Activated naive CD4-positive, alpha-beta T cell treated with anti-CD3 and anti-CD28 coated beads, Interleukin-2, amount 10 ng/mL, durations not matched to agents 7 days and 5 days (primary cell): ENCODE measurements around the gene HSPG2.
"Not testable (repeated sequence)": the region's sequence is repeated elsewhere in the genome, so short reads cannot be mapped to it uniquely, and the experiment has no call there.

ENCODE experiments used
- CTCF ChIA-PET: fragments of 350-600 bp; sonication (Branson Sonifier 250); formaldehyde crosslinking; loops from one replicate; lab custom pipeline; 2021; ENCODE audit warnings: antibody characterized with exemption; lab: Charles Lee
- DNase-seq: peaks from one replicate; pipeline ENCODE4 v3.0.0-alpha.2; 2020
- H3K27ac Mint-ChIP-seq: one replicate; pipeline ENCODE4 v1.8.0; 2021; ENCODE audit warnings: mild to moderate bottlenecking, moderate library complexity, mixed read lengths
- H3K27me3 Mint-ChIP-seq: one replicate; pipeline ENCODE4 v1.8.0; 2021; ENCODE audit warnings: mild to moderate bottlenecking, mixed read lengths
- H3K36me3 Mint-ChIP-seq: one replicate; pipeline ENCODE4 v1.8.0; 2021; ENCODE audit warnings: mixed read lengths
- H3K4me1 Mint-ChIP-seq: one replicate; pipeline ENCODE4 v1.8.0; 2021; ENCODE audit warnings: mixed read lengths
- H3K4me3 Mint-ChIP-seq: one replicate; pipeline ENCODE4 v1.8.0; 2021; ENCODE audit warnings: mild to moderate bottlenecking, moderate library complexity, mixed read lengths
- H3K9me3 Mint-ChIP-seq: one replicate; pipeline ENCODE4 v1.8.0; 2021; ENCODE audit warnings: mixed read lengths

Gene HSPG2

DNA sequence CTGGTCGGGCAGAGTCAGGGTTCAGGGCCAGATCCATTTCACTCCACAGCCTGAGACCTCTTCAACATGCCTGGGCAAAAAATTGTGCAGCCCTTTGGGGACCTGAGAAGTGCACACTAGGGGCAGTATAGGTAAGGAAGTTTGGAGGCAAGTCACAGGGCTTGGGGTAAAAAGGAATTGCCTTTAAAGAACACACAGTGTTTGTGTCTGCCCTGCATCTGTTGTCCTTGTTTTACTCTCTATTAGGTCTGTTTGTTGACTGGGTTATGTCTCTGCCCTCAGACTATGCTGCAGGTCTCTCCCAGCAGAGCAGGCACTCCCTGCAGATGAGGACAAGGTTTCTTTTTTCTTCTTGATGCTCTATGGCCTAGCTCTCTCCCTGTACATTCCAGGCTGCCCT is 103.0 kb downstream of the HSPG2 start:
- Mint-ChIP-seq H3K36me3 (peaks cover 5% of the 10 kb centered on the region), H3K4me1 (no peaks in the 10 kb centered on the region), H3K4me3 (no peak overlapping the region), H3K27ac (no peak overlapping the region), H3K27me3 (no peaks in the 10 kb centered on the region), H3K9me3 (peaks cover 16% of the 10 kb centered on the region)
- CTCF ChIA-PET = no interaction called here
- no peak for DNase-seq

DNA sequence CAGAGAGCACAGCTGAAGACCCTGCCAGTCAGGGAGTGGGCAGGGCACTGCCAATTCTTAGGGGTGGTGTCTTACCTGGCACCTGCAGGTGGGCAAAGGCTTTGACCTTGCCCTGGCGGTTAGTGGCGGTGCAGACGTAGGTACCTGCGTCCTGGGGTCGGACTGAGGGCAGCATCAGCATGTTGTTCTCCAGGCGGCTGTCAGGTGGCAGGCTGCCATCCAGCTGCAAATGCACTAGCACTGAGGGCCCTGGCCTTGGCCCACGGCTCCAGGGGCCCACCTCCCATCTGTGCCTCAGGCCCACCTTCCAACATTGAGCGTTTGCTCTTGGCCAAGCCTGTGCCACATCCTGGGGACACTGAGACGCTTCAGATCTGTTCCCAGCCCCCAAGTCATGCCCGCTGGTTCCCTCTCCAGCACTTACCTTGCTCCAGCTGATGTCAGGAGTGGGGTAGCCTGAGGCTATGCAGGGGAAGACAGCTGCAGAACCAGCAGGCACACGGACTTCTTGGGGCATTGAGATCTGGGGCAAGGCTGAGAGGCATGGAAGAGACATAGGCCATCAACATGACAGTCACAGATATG is 103.6 kb downstream of the HSPG2 start:
- Mint-ChIP-seq H3K4me3 (no peak overlapping the region), H3K36me3 (peaks cover 5% of the 10 kb centered on the region), H3K27ac (no peak overlapping the region), H3K9me3 (peaks cover 16% of the 10 kb centered on the region), H3K4me1 (no peaks in the 10 kb centered on the region), H3K27me3 (no peaks in the 10 kb centered on the region)
- CTCF ChIA-PET = no interaction called here
- no peak for DNase-seq

DNA sequence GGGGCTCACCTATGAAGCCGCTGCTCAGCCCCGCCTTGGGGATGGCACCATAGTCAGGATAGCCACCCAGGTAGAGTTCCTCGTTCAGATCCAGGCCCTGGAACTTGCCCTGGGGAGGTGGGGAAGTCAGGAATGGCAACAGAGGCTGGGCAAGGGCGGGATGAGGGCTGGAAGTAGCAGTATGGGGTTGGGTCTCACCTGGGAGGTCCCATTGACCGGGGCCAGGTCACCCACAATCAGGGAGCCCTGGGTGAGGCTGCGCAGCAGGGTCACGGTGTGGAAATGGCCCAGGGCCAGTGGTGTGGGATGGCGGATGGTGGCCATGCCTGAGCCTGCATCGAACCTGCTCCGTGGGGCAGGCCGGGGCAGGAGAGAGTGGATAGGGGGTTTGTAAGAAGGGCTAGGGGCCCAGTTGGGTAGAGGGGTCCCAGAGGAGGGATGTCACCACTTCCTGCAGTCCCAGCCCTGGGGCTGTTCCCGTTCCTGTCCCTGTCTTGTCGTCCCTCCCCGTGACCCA is 105.6 kb downstream of the HSPG2 start:
- H3K36me3 Mint-ChIP-seq = peaks cover 5% of the 10 kb centered on the region
- no peak overlapping the region for H3K4me3 Mint-ChIP-seq
- DNase-seq = no peak
- H3K27me3 Mint-ChIP-seq = no peaks in the 10 kb centered on the region
- no peak overlapping the region for H3K27ac Mint-ChIP-seq
- no peaks in the 10 kb centered on the region for H3K4me1 Mint-ChIP-seq
- CTCF ChIA-PET = no interaction called here
- H3K9me3 Mint-ChIP-seq = peaks cover 16% of the 10 kb centered on the region

GRCh38 chr1:21830792-21831453 is 106.2 kb downstream of the HSPG2 start:
- Mint-ChIP-seq H3K9me3 (peaks cover 16% of the 10 kb centered on the region), H3K27me3 (no peaks in the 10 kb centered on the region), H3K27ac (no peak overlapping the region), H3K4me1 (no peaks in the 10 kb centered on the region), H3K36me3 (peaks cover 5% of the 10 kb centered on the region), H3K4me3 (no peak overlapping the region)
- CTCF ChIA-PET = no interaction called here
- no peak for DNase-seq

- CTCF ChIA-PET = no interaction called here
Observed at GRCh38 chr1:21829294-21829693, 107.8 kb downstream of the HSPG2 start.

DNA sequence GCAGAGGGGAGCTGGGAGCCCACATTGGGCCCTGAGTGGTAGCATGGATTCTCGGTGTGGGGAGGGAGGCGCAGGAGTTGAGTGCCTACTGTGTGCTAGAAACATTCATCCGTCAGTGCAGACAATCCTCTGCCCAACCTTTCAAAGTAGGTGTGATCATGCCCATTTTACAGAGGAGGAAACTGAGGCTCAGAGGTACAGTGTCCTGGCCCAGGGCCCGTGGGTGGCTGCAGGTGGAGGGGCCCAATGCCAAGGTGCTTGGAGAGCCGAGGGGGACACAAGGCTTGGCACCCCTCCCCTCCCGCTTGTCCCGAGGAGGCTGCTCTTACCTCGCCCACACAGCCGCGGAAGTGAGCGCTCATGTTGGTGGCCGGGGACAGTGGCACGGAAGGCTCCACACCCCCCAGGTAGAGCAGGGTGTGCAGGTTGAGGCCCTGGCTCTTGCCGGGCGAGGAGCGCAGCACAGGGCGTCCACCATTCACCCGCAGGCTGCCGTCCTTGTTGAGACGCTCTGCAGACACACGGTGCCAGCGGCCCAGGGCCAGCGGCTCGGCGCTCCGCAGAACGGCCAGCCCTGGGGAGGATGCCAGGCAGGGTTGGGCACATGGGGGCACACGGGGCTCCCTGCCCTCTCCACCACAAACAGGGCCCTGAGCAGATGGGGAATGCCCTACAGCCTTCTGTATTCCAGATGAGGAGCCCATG is 108.5 kb downstream of the HSPG2 start:
- H3K4me1 Mint-ChIP-seq = no peaks in the 10 kb centered on the region
- peaks cover 2% of the 10 kb centered on the region for H3K9me3 Mint-ChIP-seq
- no peak overlapping the region for H3K27ac Mint-ChIP-seq
- H3K36me3 Mint-ChIP-seq = no peaks in the 10 kb centered on the region
- no peak overlapping the region for H3K4me3 Mint-ChIP-seq
- CTCF ChIA-PET = no interaction called here
- peaks cover 2% of the 10 kb centered on the region for H3K27me3 Mint-ChIP-seq
- no peak for DNase-seq

More at GRCh38 chr1:21829294-21829693, 107.8 kb downstream of the HSPG2 start:
- H3K9me3 Mint-ChIP-seq = peaks cover 9% of the 10 kb centered on the region
- H3K36me3 Mint-ChIP-seq = peaks cover 4% of the 10 kb centered on the region
- no peaks in the 10 kb centered on the region for H3K4me1 Mint-ChIP-seq
- no peak overlapping the region for H3K4me3 Mint-ChIP-seq
- no peak overlapping the region for H3K27ac Mint-ChIP-seq
- H3K27me3 Mint-ChIP-seq = no peaks in the 10 kb centered on the region
- no peak for DNase-seq

GRCh38 chr1:21828075-21828474 is 109.0 kb downstream of the HSPG2 start:
- CTCF ChIA-PET = no interaction called here
- no peak for DNase-seq
- peaks cover 5% of the 10 kb centered on the region for H3K27me3 Mint-ChIP-seq
- no peaks in the 10 kb centered on the region for H3K36me3 Mint-ChIP-seq
- no peak overlapping the region for H3K27ac Mint-ChIP-seq
- H3K4me1 Mint-ChIP-seq = no peaks in the 10 kb centered on the region
- H3K9me3 Mint-ChIP-seq = no peaks in the 10 kb centered on the region
- H3K4me3 Mint-ChIP-seq = no peak overlapping the region

GRCh38 chr1:21827141-21827679 is 109.9 kb downstream of the HSPG2 start:
- CTCF ChIA-PET = no interaction called here
- H3K4me3 Mint-ChIP-seq = no peak overlapping the region
- DNase-seq = no peak
- H3K27me3 Mint-ChIP-seq = peaks cover 5% of the 10 kb centered on the region
- no peaks in the 10 kb centered on the region for H3K9me3 Mint-ChIP-seq
- no peaks in the 10 kb centered on the region for H3K36me3 Mint-ChIP-seq
- H3K27ac Mint-ChIP-seq = no peak overlapping the region
- no peaks in the 10 kb centered on the region for H3K4me1 Mint-ChIP-seq

DNA sequence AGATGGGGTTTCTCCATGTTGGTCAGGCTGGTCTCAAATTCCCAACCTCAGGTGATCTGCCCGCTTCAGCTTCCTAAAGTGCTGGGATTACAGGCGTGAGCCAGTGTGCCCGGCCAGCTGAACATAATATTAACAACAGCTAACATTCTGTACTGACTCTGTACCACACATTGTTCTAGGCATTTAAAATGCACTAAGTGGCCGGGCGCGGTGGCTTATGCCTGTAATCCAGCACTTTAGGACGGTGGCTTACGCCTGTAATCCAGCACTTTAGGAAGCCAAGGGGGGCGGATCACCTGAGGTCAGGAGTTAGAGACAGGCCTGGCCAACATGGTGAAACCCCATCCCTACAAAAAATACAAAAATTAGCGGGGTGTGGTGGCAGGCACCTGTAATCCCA is 110.4 kb downstream of the HSPG2 start:
- CTCF ChIA-PET = not testable (repeated sequence)

GRCh38 chr1:21825393-21825792 is 111.7 kb downstream of the HSPG2 start:
- Mint-ChIP-seq H3K27me3 (peaks cover 12% of the 10 kb centered on the region), H3K9me3 (no peaks in the 10 kb centered on the region), H3K4me1 (no peaks in the 10 kb centered on the region), H3K4me3 (no peak overlapping the region), H3K36me3 (no peaks in the 10 kb centered on the region), H3K27ac (no peak overlapping the region)
- no peak for DNase-seq
- CTCF ChIA-PET = no interaction called here

More for the DNA sequence above, 110.4 kb downstream of the HSPG2 start:
- not testable (repeated sequence) for H3K4me1 Mint-ChIP-seq, H3K27me3 Mint-ChIP-seq, H3K27ac Mint-ChIP-seq, H3K9me3 Mint-ChIP-seq, DNase-seq, H3K36me3 Mint-ChIP-seq, H3K4me3 Mint-ChIP-seq

DNA sequence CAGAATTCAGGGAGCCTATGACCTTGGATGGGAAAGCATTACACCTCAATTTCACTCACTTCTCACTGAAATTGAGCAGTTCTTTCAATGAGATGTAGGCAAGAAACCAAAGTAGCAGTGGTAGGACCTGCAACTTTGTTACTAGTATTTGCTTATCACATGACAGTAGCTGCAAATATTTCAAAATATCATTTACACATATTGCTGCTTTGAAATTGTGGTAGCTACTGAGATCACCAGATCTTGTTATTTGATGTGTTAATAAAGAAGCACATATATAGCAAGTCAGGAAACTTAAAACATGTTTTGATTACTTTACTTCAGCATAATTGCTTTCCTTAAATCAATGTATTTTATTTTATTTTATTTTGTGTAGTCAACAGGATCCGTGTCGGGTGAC is 112.2 kb downstream of the HSPG2 start:
- no peak overlapping the region for H3K4me3 Mint-ChIP-seq
- DNase-seq = no peak
- H3K27me3 Mint-ChIP-seq = peaks cover 12% of the 10 kb centered on the region
- H3K36me3 Mint-ChIP-seq = no peaks in the 10 kb centered on the region
- no peaks in the 10 kb centered on the region for H3K9me3 Mint-ChIP-seq
- H3K4me1 Mint-ChIP-seq = no peaks in the 10 kb centered on the region
- CTCF ChIA-PET = no interaction called here
- no peak overlapping the region for H3K27ac Mint-ChIP-seq

GRCh38 chr1:21823980-21824702 is 113.0 kb downstream of the HSPG2 start:
- H3K4me3 Mint-ChIP-seq = no peak overlapping the region

DNA sequence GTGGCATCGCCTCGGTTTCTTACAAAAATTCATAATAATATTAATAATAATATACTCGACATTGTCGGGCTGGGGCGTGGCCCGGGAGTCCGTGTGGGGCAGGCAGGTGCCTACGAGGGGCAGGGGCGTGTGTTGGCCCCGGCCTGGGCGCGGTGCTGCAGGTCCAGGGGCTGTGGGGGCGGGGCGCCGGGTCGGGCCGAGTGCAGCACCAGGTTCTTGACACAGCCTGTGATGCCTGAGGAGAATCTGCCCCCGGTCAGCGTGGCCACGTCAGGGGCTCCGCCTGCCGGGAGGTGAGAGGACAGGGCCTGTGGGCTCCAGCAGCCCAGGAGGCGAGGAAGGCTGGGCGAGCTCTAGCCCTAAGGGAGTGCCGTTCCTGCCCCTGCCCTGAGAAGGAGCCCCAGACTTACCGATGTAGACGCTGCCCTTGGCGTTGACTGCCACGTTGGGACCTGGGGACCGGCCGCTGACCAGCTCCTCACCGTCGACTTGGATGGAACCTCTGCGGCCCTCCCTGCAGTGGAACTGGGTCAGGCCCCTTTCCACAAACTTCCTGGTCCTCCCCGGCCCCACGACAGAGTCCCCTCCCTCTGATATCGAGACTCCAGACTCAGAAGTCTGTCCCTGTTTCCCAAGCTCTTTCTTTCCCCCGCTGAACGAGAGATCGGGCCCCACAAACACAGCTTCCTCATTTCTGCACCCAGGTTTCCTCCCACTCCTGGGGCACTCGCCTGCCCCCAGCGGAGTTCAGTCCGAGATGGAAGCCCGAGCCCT is 113.7 kb downstream of the HSPG2 start:
- CTCF ChIA-PET = no interaction called here
- Mint-ChIP-seq H3K4me3 (no peak overlapping the region), H3K9me3 (no peaks in the 10 kb centered on the region), H3K27me3 (peaks cover 12% of the 10 kb centered on the region), H3K4me1 (peaks cover 3% of the 10 kb centered on the region), H3K27ac (no peak overlapping the region), H3K36me3 (no peaks in the 10 kb centered on the region)
- no peak for DNase-seq

More at GRCh38 chr1:21823980-21824702, 113.0 kb downstream of the HSPG2 start:
- no peaks in the 10 kb centered on the region for H3K36me3 Mint-ChIP-seq
- DNase-seq = no peak
- H3K4me1 Mint-ChIP-seq = no peaks in the 10 kb centered on the region
- no peak overlapping the region for H3K27ac Mint-ChIP-seq
- CTCF ChIA-PET = no interaction called here
- H3K9me3 Mint-ChIP-seq = no peaks in the 10 kb centered on the region
- peaks cover 12% of the 10 kb centered on the region for H3K27me3 Mint-ChIP-seq
